ENCODE results near the gene GLIS1.

The GLIS1 gene

GRCh38 chr1:53641481-53642214, 97.3 kb downstream of the GLIS1 start:
- Histone ChIP-seq H3K27me3 (replicated peaks; ENCODE audit: control insufficient read depth, insufficient read depth, low read length, poor library complexity, severe bottlenecking) (no peaks in the 10 kb centered on the region), H3K9me3 (ENCODE audit: control insufficient read depth, low read length) (no peaks in the 10 kb centered on the region), H3K4me1 (ENCODE audit: control insufficient read depth, insufficient read depth, low read length, poor library complexity, severe bottlenecking) (no peaks in the 10 kb centered on the region), H3K27ac (ENCODE audit: insufficient read depth, low read length, poor library complexity, severe bottlenecking) (no peak overlapping the region), H3K4me3 (ENCODE audit: insufficient read depth, low read depth, low read length, poor library complexity, severe bottlenecking) (no peak overlapping the region), H3K36me3 (ENCODE audit: control insufficient read depth, insufficient read depth, low read length) (no peaks in the 10 kb centered on the region)
- no peak for DNase-seq

GRCh38 chr1:53640701-53641075, 98.3 kb downstream of the GLIS1 start:
- Histone ChIP-seq H3K4me3 (ENCODE audit: insufficient read depth, low read depth, low read length, poor library complexity, severe bottlenecking) (no peak overlapping the region), H3K9me3 (ENCODE audit: control insufficient read depth, low read length) (no peaks in the 10 kb centered on the region), H3K36me3 (ENCODE audit: control insufficient read depth, insufficient read depth, low read length) (no peaks in the 10 kb centered on the region), H3K27me3 (replicated peaks; ENCODE audit: control insufficient read depth, insufficient read depth, low read length, poor library complexity, severe bottlenecking) (no peaks in the 10 kb centered on the region), H3K4me1 (ENCODE audit: control insufficient read depth, insufficient read depth, low read length, poor library complexity, severe bottlenecking) (no peaks in the 10 kb centered on the region), H3K27ac (ENCODE audit: insufficient read depth, low read length, poor library complexity, severe bottlenecking) (no peak overlapping the region)
- DNase-seq = no peak

- no peak for DNase-seq
- H3K4me3 ChIP-seq (ENCODE audit: insufficient read depth, low read depth, low read length, poor library complexity, severe bottlenecking) = no peak overlapping the region
- no peaks in the 10 kb centered on the region for H3K4me1 ChIP-seq (ENCODE audit: control insufficient read depth, insufficient read depth, low read length, poor library complexity, severe bottlenecking)
- no peaks in the 10 kb centered on the region for H3K36me3 ChIP-seq (ENCODE audit: control insufficient read depth, insufficient read depth, low read length)
- no peaks in the 10 kb centered on the region for H3K27me3 ChIP-seq (replicated peaks; ENCODE audit: control insufficient read depth, insufficient read depth, low read length, poor library complexity, severe bottlenecking)
- no peak overlapping the region for H3K27ac ChIP-seq (ENCODE audit: insufficient read depth, low read length, poor library complexity, severe bottlenecking)
- no peaks in the 10 kb centered on the region for H3K9me3 ChIP-seq (ENCODE audit: control insufficient read depth, low read length)
Observed at GRCh38 chr1:53639996-53640700, 98.8 kb downstream of the GLIS1 start.

GRCh38 chr1:53639251-53639763, 99.7 kb downstream of the GLIS1 start:
- Histone ChIP-seq H3K27me3 (replicated peaks; ENCODE audit: control insufficient read depth, insufficient read depth, low read length, poor library complexity, severe bottlenecking) (no peaks in the 10 kb centered on the region), H3K36me3 (ENCODE audit: control insufficient read depth, insufficient read depth, low read length) (no peaks in the 10 kb centered on the region), H3K9me3 (ENCODE audit: control insufficient read depth, low read length) (no peaks in the 10 kb centered on the region), H3K27ac (ENCODE audit: insufficient read depth, low read length, poor library complexity, severe bottlenecking) (no peak overlapping the region), H3K4me3 (ENCODE audit: insufficient read depth, low read depth, low read length, poor library complexity, severe bottlenecking) (no peak overlapping the region), H3K4me1 (ENCODE audit: control insufficient read depth, insufficient read depth, low read length, poor library complexity, severe bottlenecking) (no peaks in the 10 kb centered on the region)
- no peak for DNase-seq

GRCh38 chr1:53638360-53639035, 100.5 kb downstream of the GLIS1 start:
- Histone ChIP-seq H3K4me1 (ENCODE audit: control insufficient read depth, insufficient read depth, low read length, poor library complexity, severe bottlenecking) (no peaks in the 10 kb centered on the region), H3K27ac (ENCODE audit: insufficient read depth, low read length, poor library complexity, severe bottlenecking) (no peak overlapping the region), H3K36me3 (ENCODE audit: control insufficient read depth, insufficient read depth, low read length) (no peaks in the 10 kb centered on the region), H3K9me3 (ENCODE audit: control insufficient read depth, low read length) (no peaks in the 10 kb centered on the region), H3K4me3 (ENCODE audit: insufficient read depth, low read depth, low read length, poor library complexity, severe bottlenecking) (no peak overlapping the region), H3K27me3 (replicated peaks; ENCODE audit: control insufficient read depth, insufficient read depth, low read length, poor library complexity, severe bottlenecking) (no peaks in the 10 kb centered on the region)
- no peak for DNase-seq

- H3K27me3 ChIP-seq (replicated peaks; ENCODE audit: control insufficient read depth, insufficient read depth, low read length, poor library complexity, severe bottlenecking) = no peaks in the 10 kb centered on the region
- H3K9me3 ChIP-seq (ENCODE audit: control insufficient read depth, low read length) = no peaks in the 10 kb centered on the region
- no peak overlapping the region for H3K27ac ChIP-seq (ENCODE audit: insufficient read depth, low read length, poor library complexity, severe bottlenecking)
- no peaks in the 10 kb centered on the region for H3K36me3 ChIP-seq (ENCODE audit: control insufficient read depth, insufficient read depth, low read length)
- no peak for DNase-seq
- H3K4me3 ChIP-seq (ENCODE audit: insufficient read depth, low read depth, low read length, poor library complexity, severe bottlenecking) = no peak overlapping the region
- H3K4me1 ChIP-seq (ENCODE audit: control insufficient read depth, insufficient read depth, low read length, poor library complexity, severe bottlenecking) = no peaks in the 10 kb centered on the region
Observed at GRCh38 chr1:53637511-53638359, 101.2 kb downstream of the GLIS1 start.

GRCh38 chr1:53636621-53637171, 102.3 kb downstream of the GLIS1 start:
- no peaks in the 10 kb centered on the region for H3K36me3 ChIP-seq (ENCODE audit: control insufficient read depth, insufficient read depth, low read length)
- H3K27me3 ChIP-seq (replicated peaks; ENCODE audit: control insufficient read depth, insufficient read depth, low read length, poor library complexity, severe bottlenecking) = no peaks in the 10 kb centered on the region
- H3K4me1 ChIP-seq (ENCODE audit: control insufficient read depth, insufficient read depth, low read length, poor library complexity, severe bottlenecking) = no peaks in the 10 kb centered on the region
- H3K9me3 ChIP-seq (ENCODE audit: control insufficient read depth, low read length) = no peaks in the 10 kb centered on the region
- H3K27ac ChIP-seq (ENCODE audit: insufficient read depth, low read length, poor library complexity, severe bottlenecking) = no peak overlapping the region
- no peak overlapping the region for H3K4me3 ChIP-seq (ENCODE audit: insufficient read depth, low read depth, low read length, poor library complexity, severe bottlenecking)
- DNase-seq = no peak

GRCh38 chr1:53634571-53634979, 104.4 kb downstream of the GLIS1 start:
- H3K27me3 ChIP-seq (replicated peaks; ENCODE audit: control insufficient read depth, insufficient read depth, low read length, poor library complexity, severe bottlenecking) = no peaks in the 10 kb centered on the region
- H3K4me3 ChIP-seq (ENCODE audit: insufficient read depth, low read depth, low read length, poor library complexity, severe bottlenecking) = no peak overlapping the region
- no peaks in the 10 kb centered on the region for H3K9me3 ChIP-seq (ENCODE audit: control insufficient read depth, low read length)
- no peaks in the 10 kb centered on the region for H3K36me3 ChIP-seq (ENCODE audit: control insufficient read depth, insufficient read depth, low read length)
- H3K27ac ChIP-seq (ENCODE audit: insufficient read depth, low read length, poor library complexity, severe bottlenecking) = no peak overlapping the region
- DNase-seq = no peak
- H3K4me1 ChIP-seq (ENCODE audit: control insufficient read depth, insufficient read depth, low read length, poor library complexity, severe bottlenecking) = no peaks in the 10 kb centered on the region

GRCh38 chr1:53633073-53633704, 105.8 kb downstream of the GLIS1 start:
- Histone ChIP-seq H3K27ac (ENCODE audit: insufficient read depth, low read length, poor library complexity, severe bottlenecking) (no peak overlapping the region), H3K36me3 (ENCODE audit: control insufficient read depth, insufficient read depth, low read length) (no peaks in the 10 kb centered on the region), H3K27me3 (replicated peaks; ENCODE audit: control insufficient read depth, insufficient read depth, low read length, poor library complexity, severe bottlenecking) (no peaks in the 10 kb centered on the region), H3K4me3 (ENCODE audit: insufficient read depth, low read depth, low read length, poor library complexity, severe bottlenecking) (no peak overlapping the region), H3K4me1 (ENCODE audit: control insufficient read depth, insufficient read depth, low read length, poor library complexity, severe bottlenecking) (no peaks in the 10 kb centered on the region), H3K9me3 (ENCODE audit: control insufficient read depth, low read length) (no peaks in the 10 kb centered on the region)
- no peak for DNase-seq

Measured in effector memory CD4-positive, alpha-beta T cell (primary cell).